ENCODE measurements around the gene CXCR1. TPM values are rescaled to one million over a fixed set of nuclear protein-coding genes. Genes with fewer than 3 reads are reported as not detected.

The CXCR1 gene
- total and polyA plus RNA-seq, 11 donors: 0.08 to 1.9 (median 0.47) TPM

- H3K9me3 ChIP-seq: no peaks in the 10 kb centered on the region
- TF ChIP-seq POLR2A (IDR thresholded peaks at IDR 0.05) (no peak), CTCF (IDR thresholded peaks at IDR 0.05) (no peak)
- H3K36me3 ChIP-seq: no peaks in the 10 kb centered on the region
- peaks cover 0 to 12% (median 0%) of the 10 kb centered on the region in 12 donors for H3K4me1 ChIP-seq
- ATAC-seq (no peak), DNase-seq (no peak)
- H3K4me3 ChIP-seq: no peak overlapping the region
- 64 to 83% (median 69%) methylated on average over 1 of the region's 1 CpG for WGBS, 4 donors
- H3K27me3 ChIP-seq: peaks cover 0 to 9% (median 0%) of the 10 kb centered on the region in 9 donors
- intact Hi-C loops (cut with DNase I): no loop called here
- no peak overlapping the region for H3K27ac ChIP-seq
These were observed 1.3 kb upstream of the CXCR1 start for GRCh38 chr2:218168016-218168415.

GRCh38 chr2:218162814-218163213 is 3.9 kb downstream of the CXCR1 start:
- H3K36me3 ChIP-seq: no peaks in the 10 kb centered on the region
- no peak overlapping the region for H3K4me3 ChIP-seq
- peaks cover 0 to 16% (median 0%) of the 10 kb centered on the region in 9 donors for H3K27me3 ChIP-seq
- TF ChIP-seq CTCF (IDR thresholded peaks at IDR 0.05): no peak
- no peak for TF ChIP-seq POLR2A (IDR thresholded peaks at IDR 0.05)
- peaks cover 0 to 12% (median 0%) of the 10 kb centered on the region in 12 donors for H3K4me1 ChIP-seq
- ATAC-seq (no peak), DNase-seq (no peak)
- 75 to 92% (median 83%) methylated on average over 1 of the region's 1 CpG for whole genome bisulfite sequencing, 4 donors
- no peak overlapping the region for H3K27ac ChIP-seq
- no peaks in the 10 kb centered on the region for H3K9me3 ChIP-seq
- intact Hi-C loops (cut with DNase I): no loop called here

GRCh38 chr2:218161644-218162043 is 5.1 kb downstream of the CXCR1 start:
- no peaks in the 10 kb centered on the region for H3K36me3 ChIP-seq
- peaks cover 0 to 4% (median 0%) of the 10 kb centered on the region in 12 donors for H3K4me1 ChIP-seq
- peaks cover 0 to 16% (median 0%) of the 10 kb centered on the region in 9 donors for H3K27me3 ChIP-seq
- no peak overlapping the region for H3K27ac ChIP-seq
- H3K9me3 ChIP-seq: no peaks in the 10 kb centered on the region
- 66 to 77% (median 69%) methylated on average over 2 of the region's 2 CpGs for WGBS, 4 donors
- intact Hi-C loops (cut with DNase I): no loop called here
- ATAC-seq: no peak
- DNase-seq: no peak
- TF ChIP-seq POLR2A (IDR thresholded peaks at IDR 0.05) (no peak), CTCF (IDR thresholded peaks at IDR 0.05) (no peak)
- H3K4me3 ChIP-seq: no peak overlapping the region

- no peak overlapping the region for H3K27ac ChIP-seq
- H3K36me3 ChIP-seq: no peaks in the 10 kb centered on the region
- ATAC-seq (peak in 2 of 4 donors; percentile 32 to 60), DNase-seq (no peak)
- no peak overlapping the region for H3K4me3 ChIP-seq
- H3K27me3 ChIP-seq: peaks cover 0 to 12% (median 0%) of the 10 kb centered on the region in 9 donors
- TF ChIP-seq POLR2A (IDR thresholded peaks at IDR 0.05): no peak
- no peak for TF ChIP-seq CTCF (IDR thresholded peaks at IDR 0.05)
- no peaks in the 10 kb centered on the region for H3K4me1 ChIP-seq
- intact Hi-C loops (cut with DNase I): no loop called here
- H3K9me3 ChIP-seq: no peaks in the 10 kb centered on the region
- 86 to 90% (median 88%) methylated on average over 7 of the region's 7 CpGs for whole genome bisulfite sequencing, 4 donors
These were observed 10.7 kb downstream of the CXCR1 start for GRCh38 chr2:218155953-218156479.
